GM19455 (cell line): Measurements from ENCODE around the gene ASMT.
"Not testable (repeated sequence)": the region's sequence is repeated elsewhere in the genome, so short reads cannot be mapped to it uniquely, and the experiment has no call there.

ENCODE experiments used
- ATAC-seq: cut with Tn5 transposase; IDR thresholded peaks from one replicate; pipeline ENCODE4 v1.9.1; 2021; ENCODE audit not compliant: unreplicated experiment

The ASMT gene

GRCh38 chrX:1597345-1598020 is 17.4 kb upstream of the ASMT start:
- ATAC-seq: no peak

DNA sequence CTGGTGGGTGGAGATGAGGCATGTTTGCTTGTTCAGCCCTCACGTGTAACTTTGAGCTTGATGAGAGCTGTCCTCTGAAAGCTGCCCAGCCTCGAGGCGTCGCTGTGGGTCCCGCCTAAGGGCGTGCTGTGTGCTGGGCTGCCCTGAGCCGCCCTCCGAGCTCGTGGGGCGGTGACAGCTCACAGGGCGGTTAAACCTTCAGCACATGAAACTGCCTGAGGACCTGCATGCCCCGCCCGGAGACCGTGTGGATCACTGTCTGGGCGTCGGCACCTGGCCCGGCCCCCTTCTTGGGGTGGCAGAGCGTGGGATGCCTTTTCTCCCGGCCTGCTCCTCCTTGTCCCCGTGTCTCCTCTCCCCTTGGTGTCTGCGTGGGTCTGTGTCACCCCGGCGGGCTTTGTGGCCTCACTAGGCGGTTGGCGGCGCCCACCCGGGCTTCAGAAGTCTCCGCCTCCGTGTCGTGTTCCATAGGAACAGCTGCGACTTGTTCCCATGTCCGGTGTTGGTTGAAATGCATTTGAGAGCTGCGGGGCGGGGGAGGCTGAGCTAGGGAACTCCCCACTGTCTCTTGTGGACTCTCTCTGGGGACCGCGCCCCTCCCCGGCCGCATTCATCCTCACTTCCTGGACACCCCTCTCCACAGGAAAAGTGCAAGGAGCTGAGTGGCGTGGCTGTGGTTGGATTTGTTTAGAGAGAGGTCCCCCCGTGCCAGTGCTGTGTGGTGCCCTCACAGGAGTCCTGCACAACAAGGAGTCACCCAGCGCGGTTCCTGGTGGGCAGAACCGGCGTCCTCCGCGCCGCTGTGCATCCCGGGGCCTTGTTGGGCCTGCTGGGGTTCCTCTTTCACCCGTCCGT is 16.6 kb upstream of the ASMT start:
- ATAC-seq: no peak

GRCh38 chrX:1598876-1599790 is 15.7 kb upstream of the ASMT start:
- ATAC-seq: no peak

DNA sequence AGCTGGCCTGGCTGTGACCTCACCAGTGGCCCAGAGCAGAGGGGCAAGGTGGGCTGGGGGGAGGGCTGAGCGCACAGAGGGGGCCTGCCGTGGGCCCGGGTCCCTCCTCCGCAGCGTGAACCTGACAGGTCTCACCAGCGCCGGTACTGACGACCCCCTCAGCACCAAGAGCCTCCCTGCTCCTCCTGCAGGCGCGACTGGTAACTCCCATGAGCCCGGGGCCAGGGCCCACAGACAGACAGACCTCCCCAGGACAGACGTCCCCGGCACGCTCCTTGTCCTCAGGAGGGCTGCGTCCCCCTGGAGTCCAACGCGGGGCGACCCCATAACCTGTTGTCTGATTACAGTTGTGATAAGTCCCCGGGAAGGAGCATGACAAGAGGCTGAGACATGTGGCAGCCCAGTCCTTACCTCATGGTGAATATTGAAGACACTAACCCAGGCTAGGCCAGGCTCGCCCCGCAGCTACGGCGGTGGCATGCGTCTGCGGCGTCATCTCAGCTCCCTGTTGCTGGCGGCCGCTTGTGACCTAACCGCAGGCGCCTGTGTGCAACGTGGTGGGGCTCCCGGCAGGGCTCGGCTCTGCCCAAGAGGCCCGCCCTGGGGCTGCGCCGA is 15.0 kb upstream of the ASMT start:
- ATAC-seq: no peak

DNA sequence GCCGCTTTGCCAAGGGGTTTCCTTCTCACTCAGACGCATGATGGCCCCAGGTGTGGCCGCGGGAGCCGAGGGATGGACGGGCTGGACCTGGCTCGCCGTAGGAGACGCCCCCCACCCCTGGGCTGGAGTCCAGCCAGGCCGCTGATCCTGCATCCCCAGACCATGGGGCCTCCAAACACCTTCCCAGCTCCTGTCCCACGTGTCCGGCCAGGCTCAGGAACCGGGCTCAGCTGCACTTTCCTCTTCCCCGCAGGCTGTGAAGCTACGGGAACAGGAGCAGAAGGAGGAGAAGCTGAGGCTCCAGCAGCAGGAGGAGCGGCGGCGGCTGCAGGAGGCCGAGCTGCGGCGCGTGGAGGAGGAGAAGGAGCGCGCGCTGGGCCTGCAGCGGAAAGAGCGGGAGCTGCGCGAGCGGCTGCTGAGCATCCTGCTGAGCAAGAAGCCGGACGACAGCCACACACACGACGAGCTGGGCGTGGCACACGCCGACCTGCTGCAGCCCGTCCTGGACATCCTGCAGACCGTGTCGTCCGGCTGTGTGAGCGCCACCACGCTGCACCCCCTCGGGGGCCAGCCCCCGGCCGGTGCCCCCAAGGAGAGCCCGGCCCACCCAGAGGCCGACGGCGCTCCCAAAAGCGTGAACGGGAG is 14.3 kb upstream of the ASMT start:
- no peak for ATAC-seq

DNA sequence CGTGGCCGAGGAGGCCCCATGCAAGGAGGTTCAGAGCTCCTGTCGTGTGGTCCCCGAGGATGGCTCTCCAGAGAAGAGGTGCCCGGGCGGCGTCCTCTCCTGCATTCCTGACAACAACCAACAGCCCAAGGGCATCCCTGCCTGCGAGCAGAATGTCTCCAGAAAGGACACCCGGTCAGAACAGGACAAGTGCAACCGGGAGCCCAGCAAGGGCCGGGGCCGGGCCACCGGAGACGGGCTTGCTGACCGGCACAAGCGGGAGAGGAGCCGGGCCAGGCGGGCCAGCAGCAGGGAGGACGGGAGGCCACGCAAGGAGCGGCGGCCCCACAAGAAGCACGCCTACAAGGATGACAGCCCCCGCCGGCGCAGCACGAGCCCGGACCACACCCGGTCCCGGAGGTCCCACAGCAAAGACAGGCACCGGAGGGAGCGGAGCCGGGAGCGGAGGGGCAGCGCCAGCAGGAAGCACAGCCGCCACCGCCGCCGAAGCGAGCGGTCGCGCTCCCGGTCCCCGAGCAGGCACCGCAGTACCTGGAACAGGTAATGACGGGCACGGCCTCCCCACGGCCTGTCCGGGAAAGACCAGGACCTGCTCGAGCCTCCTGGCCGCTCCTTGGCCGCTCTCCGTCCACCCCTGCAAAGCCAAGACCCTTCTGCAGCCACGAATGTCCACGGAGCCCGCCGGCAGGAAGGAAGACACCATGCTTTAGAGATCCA is 13.7 kb upstream of the ASMT start:
- no peak for ATAC-seq

- no peak for ATAC-seq
Observed at GRCh38 chrX:1601768-1602085, 13.1 kb upstream of the ASMT start.

DNA sequence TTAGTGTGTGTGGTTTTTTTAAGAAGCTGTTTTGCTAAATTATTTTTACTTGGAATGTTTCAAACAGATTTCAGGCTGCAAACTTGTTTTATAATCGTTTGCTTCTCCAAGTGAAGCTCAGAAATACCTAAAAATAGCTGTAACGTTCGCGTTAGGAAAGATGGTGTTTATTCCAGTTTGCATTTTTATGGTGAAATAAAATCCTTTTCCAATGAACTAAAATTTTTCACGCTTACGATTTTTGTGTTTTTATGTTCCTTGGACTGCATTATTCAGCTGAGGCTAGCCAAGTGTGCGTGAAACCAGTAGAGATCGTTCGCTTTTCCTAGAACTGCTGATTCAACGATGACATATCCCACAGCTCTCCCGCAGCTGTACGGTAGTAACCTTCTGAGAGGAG is 12.6 kb upstream of the ASMT start:
- ATAC-seq: no peak

DNA sequence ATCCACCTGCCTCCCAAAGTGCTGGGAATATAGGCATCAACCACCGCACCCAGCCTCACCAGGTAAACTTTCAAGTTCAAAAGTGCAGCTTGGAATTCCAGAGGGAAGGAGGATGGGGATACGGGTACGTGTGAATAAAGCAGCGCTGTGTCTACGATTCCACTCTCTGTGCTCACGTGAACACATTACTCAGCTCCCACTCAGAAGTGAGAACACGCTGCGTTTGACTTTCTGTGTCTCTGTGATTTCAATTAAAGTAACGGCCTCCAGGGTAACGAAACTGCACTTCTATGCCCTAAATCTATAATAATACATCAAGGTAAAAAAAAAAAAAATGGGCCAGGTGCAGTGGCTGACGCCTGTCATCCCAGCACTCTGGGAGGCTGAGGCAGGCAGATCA is 8.4 kb upstream of the ASMT start:
- ATAC-seq: no peak

DNA sequence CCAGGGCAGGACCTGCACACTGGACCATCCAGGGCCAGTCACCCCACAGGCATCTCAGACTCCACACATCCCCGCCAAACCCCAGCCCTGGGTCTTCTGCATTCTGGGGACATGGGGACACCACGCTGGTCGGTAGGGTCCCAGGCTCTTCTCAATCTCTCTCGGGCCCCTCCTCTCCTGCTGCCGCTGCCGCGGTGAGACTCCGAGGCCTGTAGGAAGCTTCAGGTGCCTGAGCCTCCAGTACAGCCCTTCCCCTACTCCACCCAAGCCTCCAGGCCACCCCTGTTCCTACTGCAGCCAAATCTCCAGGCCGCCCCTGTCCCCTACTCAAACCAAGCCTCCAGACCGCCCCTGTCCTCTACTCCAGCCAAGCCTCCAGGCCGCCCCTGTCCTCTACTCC is 5.5 kb upstream of the ASMT start:
- no peak for ATAC-seq

DNA sequence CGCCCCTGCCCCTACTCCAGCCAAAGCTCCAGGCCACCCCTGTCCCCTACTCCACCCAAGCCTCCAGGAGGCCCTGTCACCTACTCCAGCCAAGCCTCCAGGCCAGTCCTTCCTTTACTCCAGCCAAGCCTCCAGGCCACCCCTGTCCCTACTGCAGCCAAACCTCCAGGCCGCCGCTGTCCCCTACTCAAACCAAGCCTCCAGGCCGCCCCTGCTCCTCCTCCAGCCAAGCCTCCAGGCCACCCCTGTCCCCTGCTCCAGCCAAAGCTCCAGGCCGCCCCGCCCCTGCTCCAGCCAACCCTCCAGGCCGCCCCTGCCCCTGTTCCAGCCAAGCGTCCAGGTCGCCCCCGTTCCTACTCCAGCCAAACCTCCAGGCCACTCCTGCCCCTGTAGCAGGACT is 5.1 kb upstream of the ASMT start:
- ATAC-seq: no peak

- no peak for ATAC-seq
Observed at GRCh38 chrX:1610166-1610565, 4.7 kb upstream of the ASMT start.

DNA sequence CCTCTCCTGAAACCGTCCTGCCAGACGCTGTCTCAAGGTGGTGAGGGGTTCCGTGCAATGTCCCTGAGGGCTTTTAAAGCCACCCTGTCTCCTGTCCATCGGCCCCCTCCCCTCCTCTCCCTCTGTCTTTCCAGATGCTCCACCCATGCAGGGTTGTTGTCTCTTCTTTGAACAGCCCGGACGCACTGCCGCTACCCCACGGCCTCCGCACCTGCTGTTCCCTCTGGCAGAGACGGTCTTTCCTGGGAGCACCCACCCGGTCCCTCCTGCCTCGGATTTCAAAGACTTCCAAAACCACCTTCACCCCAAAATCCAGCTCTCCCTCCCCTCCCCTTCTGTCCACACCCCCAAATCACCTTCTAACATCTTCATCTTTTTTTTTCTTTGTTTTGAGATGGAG is 4.1 kb upstream of the ASMT start:
- no peak for ATAC-seq

DNA sequence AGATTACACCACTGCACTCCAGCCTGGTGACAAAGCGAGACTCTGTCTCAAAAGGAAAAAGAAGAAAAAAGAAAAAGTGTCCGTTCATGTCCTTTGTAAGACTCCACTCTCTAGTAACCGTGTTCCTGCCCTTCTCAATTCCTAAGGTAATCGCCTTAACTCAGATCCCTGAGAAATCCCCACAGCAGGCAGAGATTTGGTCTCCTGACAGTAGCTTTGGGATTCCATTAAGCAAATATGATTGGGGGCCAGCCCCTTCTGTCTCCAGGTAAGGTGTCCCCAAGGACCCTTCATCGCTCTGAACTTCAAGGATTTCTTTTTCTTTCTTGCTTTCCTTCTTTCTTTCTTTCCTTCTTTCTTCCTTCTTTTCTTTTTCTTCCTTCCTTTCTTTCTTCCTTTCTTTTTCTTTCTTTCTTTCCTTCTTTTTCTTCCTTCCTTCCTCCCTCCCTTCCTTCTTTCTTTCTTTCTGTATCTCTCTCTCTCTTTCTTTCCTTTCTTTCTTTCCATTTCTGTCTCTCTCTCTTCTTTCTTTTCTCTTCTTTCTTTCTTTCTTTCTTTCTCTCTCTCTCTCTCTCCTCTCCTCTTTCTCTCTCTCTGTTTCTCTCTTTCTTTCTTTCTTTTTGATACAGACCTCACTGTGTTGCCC is 2.1 kb upstream of the ASMT start:
- no peak for ATAC-seq

DNA sequence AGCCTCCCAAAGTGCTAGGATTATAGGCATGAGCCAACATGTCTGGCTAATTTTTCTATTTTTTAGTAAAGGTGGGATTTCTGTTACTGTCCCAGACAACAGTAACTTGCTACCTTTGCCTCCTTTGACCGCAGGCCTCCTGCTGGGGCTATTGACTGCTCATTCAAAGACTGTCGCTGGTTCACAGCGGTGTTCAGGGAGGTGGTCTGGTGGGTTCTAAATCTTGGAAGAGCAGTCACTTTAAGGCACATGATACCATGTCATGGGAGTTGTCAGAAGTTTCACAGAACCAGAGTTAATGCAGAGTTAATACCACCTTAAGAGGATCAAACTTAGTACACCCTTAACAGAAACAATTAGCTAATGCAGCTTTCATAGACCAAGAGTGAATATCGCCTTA is 3.8 kb downstream of the ASMT start:
- no peak for ATAC-seq

DNA sequence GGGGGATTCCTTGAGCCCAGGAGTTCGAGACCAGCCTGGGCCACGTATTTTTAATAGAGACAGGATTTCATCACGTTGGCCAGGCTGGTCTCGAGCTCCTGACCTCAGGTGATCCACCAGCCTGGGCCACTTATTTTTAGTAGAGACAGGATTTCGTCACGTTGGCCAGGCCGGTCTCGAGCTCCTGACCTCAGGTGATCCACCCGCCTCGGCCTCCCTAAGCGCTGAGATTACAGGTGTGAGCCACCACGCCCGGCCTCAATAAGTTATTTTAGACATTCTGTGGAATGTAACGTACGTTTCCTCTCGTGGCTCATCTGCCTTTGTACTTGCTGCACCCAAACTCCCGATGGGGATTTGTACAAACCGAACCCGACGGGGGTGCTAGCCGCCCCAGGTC is 8.8 kb downstream of the ASMT start:
- no peak for ATAC-seq

DNA sequence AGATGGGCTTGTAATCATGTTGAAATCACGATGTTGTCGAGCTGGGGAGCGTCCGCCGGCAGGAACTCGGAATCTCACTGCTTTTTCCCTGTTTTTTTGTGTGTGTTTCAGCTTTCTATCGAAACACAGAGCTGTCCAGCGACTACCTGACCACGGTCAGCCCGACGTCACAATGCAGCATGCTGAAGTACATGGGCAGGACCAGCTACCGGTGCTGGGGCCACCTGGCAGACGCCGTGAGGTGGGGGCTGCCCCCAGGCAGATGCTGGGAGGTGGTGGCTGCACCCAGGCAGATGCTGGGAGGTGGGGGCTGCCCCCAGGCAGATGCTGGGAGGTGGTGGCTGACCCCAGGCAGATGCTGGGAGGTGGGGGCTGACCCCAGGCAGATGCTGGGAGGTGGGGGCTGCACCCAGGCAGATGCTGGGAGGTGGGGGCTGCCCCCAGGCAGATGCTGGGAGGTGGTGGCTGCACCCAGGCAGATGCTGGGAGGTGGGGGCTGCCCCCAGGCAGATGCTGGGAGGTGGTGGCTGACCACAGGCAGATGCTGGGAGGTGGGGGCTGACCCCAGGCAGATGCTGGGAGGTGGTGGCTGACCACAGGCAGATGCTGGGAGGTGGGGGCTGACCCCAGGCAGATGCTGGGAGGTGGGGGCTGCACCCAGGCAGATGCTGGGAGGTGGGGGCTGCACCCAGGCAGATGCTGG is 9.4 kb downstream of the ASMT start:
- ATAC-seq: not testable (repeated sequence)

- ATAC-seq: not testable (repeated sequence)
Observed at GRCh38 chrX:1624861-1625215, 10.0 kb downstream of the ASMT start.

DNA sequence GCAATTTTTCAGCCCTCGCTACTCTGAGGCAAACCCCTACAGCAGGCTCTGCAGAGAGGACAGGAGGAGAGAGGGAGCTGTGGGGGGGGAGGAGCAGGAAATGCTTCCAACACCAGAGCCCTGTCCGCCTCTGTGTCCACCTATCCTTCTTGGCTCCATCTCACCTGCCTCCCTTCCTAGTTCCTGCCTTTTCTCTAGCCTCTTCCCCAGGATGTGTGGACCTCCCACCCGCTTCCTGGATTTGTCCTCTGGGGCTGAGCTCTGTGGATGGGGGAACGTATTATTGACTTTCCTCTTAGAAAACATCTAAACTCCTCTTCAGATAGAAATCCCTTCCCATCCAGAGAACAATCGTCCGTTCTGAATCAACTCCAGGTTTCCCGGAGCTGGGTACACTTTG is 14.4 kb downstream of the ASMT start:
- ATAC-seq: no peak
